Fibroblast of lung (primary cell): Measurements from ENCODE around the gene BCAS1.

ENCODE experiments used
- CTCF ChIP-seq, 2 donors: IDR thresholded peaks in 1 of 2; conservative IDR thresholded peaks in 1 of 2; 1 replicate in 1 of 2; 2 replicates in 1 of 2; pipeline ENCODE4 v1.5.1; 2011 to 2012; ENCODE audit warnings: low read length in 2 of 2, control low read depth in 1 of 2, inconsistent platforms in 1 of 2, low read depth in 1 of 2, mild to moderate bottlenecking in 1 of 2
- EZH2 ChIP-seq: IDR thresholded peaks from 2 replicates; pipeline ENCODE4 v1.5.1; 2012; ENCODE audit warnings: low read length, control low read depth, mild to moderate bottlenecking; ENCODE audit errors: missing control alignments

DNA sequence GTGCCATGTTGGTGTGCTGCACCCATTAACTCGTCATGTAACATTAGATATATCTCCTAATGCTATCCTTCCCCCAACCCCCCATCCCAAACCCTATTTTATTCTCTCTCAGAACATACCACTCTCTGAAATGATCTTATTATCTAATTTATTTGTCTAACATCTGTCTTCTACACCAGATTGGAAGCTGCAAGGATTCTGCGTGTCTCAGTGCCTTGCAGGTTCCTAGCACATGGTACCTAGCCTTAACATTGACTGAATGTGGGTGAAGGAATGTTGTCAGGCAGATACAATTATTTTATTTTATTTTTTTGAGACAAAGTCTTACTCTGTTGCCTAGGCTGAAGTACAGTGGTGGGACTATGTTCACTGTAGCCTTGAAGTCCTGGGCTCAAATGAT is 124.9 kb downstream of the BCAS1 start:
- TF ChIP-seq EZH2 (no peak), CTCF (conservative IDR thresholded peaks at IDR 0.05 in 1 of 2, IDR thresholded peaks at IDR 0.05 in 1 of 2; ENCODE audit: low read depth in 1 of 2, low read length in 2 of 2) (no peak)
